ENCODE data around the gene GORASP1. TPM values are rescaled to one million over a fixed set of nuclear protein-coding genes. Genes with fewer than 3 reads are reported as not detected.

Gene GORASP1
- total RNA-seq, 4 donors from 2014 or later = 45.8 to 72.9 (median 61.9) TPM

GRCh38 chr3:39150803-39151631 lies 43.6 kb upstream of the GORASP1 start:
- peak in 1 of 5 experiments; percentile 7 for TF ChIP-seq CTCF (IDR thresholded peaks at IDR 0.05)
- TF ChIP-seq POLR2A (IDR thresholded peaks at IDR 0.05) = peak in 1 of 2 donors; percentile 21
- TF ChIP-seq EP300 (IDR thresholded peaks at IDR 0.05) = peak; percentile 16 to 37
- Histone ChIP-seq H3K27ac (peak overlapping the region; percentile 97 to 100 (median 99)), H3K4me3 (peak overlapping the region; percentile 61 to 92 (median 86)), H3K27me3 (no peaks in the 10 kb centered on the region), H3K4me1 (peaks cover 0 to 74% (median 56%) of the 10 kb centered on the region in 4 donors), H3K9me3 (no peaks in the 10 kb centered on the region), H3K36me3 (peaks cover 0 to 6% (median 0%) of the 10 kb centered on the region in 3 donors)
- WGBS, 2 donors = 12 to 22% methylated on average over 9 of the region's 9 CpGs
- DNase-seq (ENCODE audit: low spot score in 2 of 2) = peak; percentile 73 to 89

- Histone ChIP-seq H3K36me3 (peaks cover 0 to 11% (median 0%) of the 10 kb centered on the region in 3 donors), H3K9me3 (no peaks in the 10 kb centered on the region), H3K4me3 (peak overlapping the region; percentile 61 to 92 (median 86)), H3K27ac (peak overlapping the region; percentile 97 to 100 (median 99)), H3K4me1 (peaks cover 0 to 80% (median 58%) of the 10 kb centered on the region in 4 donors), H3K27me3 (no peaks in the 10 kb centered on the region)
- no peak for DNase-seq (ENCODE audit: low spot score in 2 of 2)
- TF ChIP-seq EP300 (IDR thresholded peaks at IDR 0.05) (no peak), CTCF (IDR thresholded peaks at IDR 0.05) (peak in 1 of 5 experiments; percentile 21), POLR2A (IDR thresholded peaks at IDR 0.05) (no peak)
- WGBS, 2 donors = 32 to 38% methylated on average over 5 of the region's 5 CpGs
Observed at GRCh38 chr3:39150148-39150802, 42.8 kb upstream of the GORASP1 start.

GRCh38 chr3:39149498-39150147 lies 42.2 kb upstream of the GORASP1 start:
- TF ChIP-seq CTCF (IDR thresholded peaks at IDR 0.05) = no peak
- no peak for TF ChIP-seq POLR2A (IDR thresholded peaks at IDR 0.05)
- Histone ChIP-seq H3K4me1 (peaks cover 0 to 80% (median 58%) of the 10 kb centered on the region in 4 donors), H3K27me3 (no peaks in the 10 kb centered on the region), H3K9me3 (no peaks in the 10 kb centered on the region), H3K27ac (peak overlapping the region in 3 of 4 donors; percentile 99 to 100 (median 99)), H3K4me3 (peak overlapping the region in 1 of 4 donors; percentile 2), H3K36me3 (peaks cover 0 to 18% (median 5%) of the 10 kb centered on the region in 3 donors)
- no peak for DNase-seq (ENCODE audit: low spot score in 2 of 2)
- 83 to 89% methylated on average over 3 of the region's 3 CpGs for WGBS, 2 donors

GRCh38 chr3:39149059-39149455 lies 41.6 kb upstream of the GORASP1 start:
- H3K4me1 ChIP-seq = peaks cover 0 to 75% (median 58%) of the 10 kb centered on the region in 4 donors
- no peaks in the 10 kb centered on the region for H3K27me3 ChIP-seq
- H3K27ac ChIP-seq = peak overlapping the region in 3 of 4 donors; percentile 99 to 100 (median 99)
- H3K36me3 ChIP-seq = peaks cover 0 to 23% (median 11%) of the 10 kb centered on the region in 3 donors
- H3K4me3 ChIP-seq = peak overlapping the region in 1 of 4 donors; percentile 2
- WGBS, 2 donors = 48 to 64% methylated on average over 4 of the region's 4 CpGs
- no peak for DNase-seq (ENCODE audit: low spot score in 2 of 2)
- TF ChIP-seq EP300 (IDR thresholded peaks at IDR 0.05) (no peak), CTCF (IDR thresholded peaks at IDR 0.05) (no peak), POLR2A (IDR thresholded peaks at IDR 0.05) (no peak)
- no peaks in the 10 kb centered on the region for H3K9me3 ChIP-seq

All from tibial nerve (tissue), 4 donors.